ENCODE results near the gene ALB. TPM values are rescaled to one million over a fixed set of nuclear protein-coding genes. Genes with fewer than 3 reads are reported as not detected.

ALB gene
- total and polyA plus RNA-seq, 10 donors, result 0.46 to 16.2 (median 0.85) TPM; not detected in 3

- H3K4me1 ChIP-seq, result no peaks in the 10 kb centered on the region
- no peaks in the 10 kb centered on the region for H3K27me3 ChIP-seq (replicated peaks in 1 of 7)
- no peak for DNase-seq
- H3K4me3 ChIP-seq, result no peak overlapping the region
- TF ChIP-seq CTCF (IDR thresholded peaks at IDR 0.05 in 8 of 11, conservative IDR thresholded peaks at IDR 0.05 in 3 of 11), result no peak
- TF ChIP-seq POLR2AphosphoS5 (IDR thresholded peaks at IDR 0.05), result no peak
- TF ChIP-seq POLR2A (IDR thresholded peaks at IDR 0.05), result no peak
- WGBS, 5 donors, result 71 to 86% (median 80%) methylated on average over 5 of the region's 5 CpGs
- no peaks in the 10 kb centered on the region for H3K36me3 ChIP-seq
- H3K9me3 ChIP-seq, result no peaks in the 10 kb centered on the region
- intact Hi-C loops (cut with DNase I; ENCODE audit: low total_unique reads), result no loop called here
- no peak overlapping the region for H3K27ac ChIP-seq
Measured at GRCh38 chr4:73456177-73457022, 52.3 kb downstream of the ALB start.

DNA sequence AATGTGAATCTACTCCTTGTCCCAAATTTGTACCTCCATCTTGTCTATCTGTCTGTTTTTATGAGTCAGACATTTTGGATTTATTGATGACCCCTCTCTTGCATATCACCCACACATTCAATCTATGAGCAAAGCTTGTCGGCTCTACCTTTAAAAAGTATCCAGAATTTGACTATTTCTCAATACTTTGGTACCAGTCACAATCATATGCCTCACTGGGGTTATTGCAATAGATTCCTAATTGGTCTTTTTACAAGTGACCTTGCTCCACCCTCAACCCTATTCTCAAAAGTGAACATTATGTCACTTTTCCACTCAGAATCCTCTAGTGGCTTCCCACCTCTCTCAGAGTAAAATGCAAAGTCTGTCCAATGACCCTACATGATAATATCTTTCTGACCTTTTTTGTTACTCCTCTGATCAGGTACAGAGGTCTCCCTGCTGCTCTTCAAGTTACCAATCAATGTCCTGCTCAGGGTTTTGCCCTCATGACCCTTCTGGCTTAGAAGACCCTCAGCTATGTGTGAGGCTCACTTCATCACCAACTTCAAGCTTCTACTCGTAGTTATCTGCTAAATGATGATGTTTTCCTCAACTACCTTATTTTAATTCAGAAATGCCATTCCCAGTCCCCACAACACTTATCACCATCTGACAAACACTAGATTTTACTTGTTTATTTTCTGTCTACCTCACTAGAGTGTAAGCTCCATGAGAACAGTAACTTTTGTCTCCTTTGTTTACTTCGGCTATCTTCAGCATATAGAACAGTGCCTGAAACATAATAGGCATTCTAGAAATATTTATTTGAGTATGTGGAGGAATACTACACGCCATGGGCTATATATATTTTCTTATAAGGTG is 54.3 kb downstream of the ALB start:
- no peak overlapping the region for H3K4me3 ChIP-seq
- no peaks in the 10 kb centered on the region for H3K27me3 ChIP-seq (replicated peaks in 1 of 7)
- no peaks in the 10 kb centered on the region for H3K36me3 ChIP-seq
- no peaks in the 10 kb centered on the region for H3K4me1 ChIP-seq
- H3K27ac ChIP-seq, result no peak overlapping the region
- H3K9me3 ChIP-seq, result no peaks in the 10 kb centered on the region
- no peak for DNase-seq
- intact Hi-C loops (cut with DNase I; ENCODE audit: low total_unique reads), result no loop called here
- TF ChIP-seq POLR2AphosphoS5 (IDR thresholded peaks at IDR 0.05), result no peak
- TF ChIP-seq CTCF (IDR thresholded peaks at IDR 0.05 in 8 of 11, conservative IDR thresholded peaks at IDR 0.05 in 3 of 11), result no peak
- TF ChIP-seq POLR2A (IDR thresholded peaks at IDR 0.05), result no peak
- 71 to 86% (median 77%) methylated on average over 4 of the region's 4 CpGs for WGBS, 5 donors

DNA sequence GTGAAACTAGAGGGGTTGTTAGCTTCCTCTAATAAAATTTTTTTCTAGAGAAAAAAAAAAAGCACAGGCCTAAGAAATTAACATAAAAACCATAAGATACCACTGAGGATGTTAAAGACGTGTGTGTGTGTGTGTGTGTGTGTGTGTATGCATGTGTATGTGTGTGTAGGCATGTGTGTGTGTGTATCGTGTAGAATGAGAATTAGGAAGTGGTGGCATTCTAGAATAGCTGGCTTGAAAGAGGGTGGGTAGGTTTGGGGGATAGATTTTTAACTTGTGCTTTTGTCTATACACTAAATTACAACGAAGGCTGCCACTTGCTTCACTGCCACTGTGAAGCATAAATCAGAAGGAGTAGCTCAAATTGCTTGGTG is 54.9 kb downstream of the ALB start:
- H3K27ac ChIP-seq, result no peak overlapping the region
- intact Hi-C loops (cut with DNase I; ENCODE audit: low total_unique reads), result no loop called here
- 60 to 79% (median 65%) methylated on average over 3 of the region's 3 CpGs for WGBS, 5 donors
- H3K4me1 ChIP-seq, result no peaks in the 10 kb centered on the region
- no peak for DNase-seq
- no peaks in the 10 kb centered on the region for H3K36me3 ChIP-seq
- no peak overlapping the region for H3K4me3 ChIP-seq
- H3K27me3 ChIP-seq (replicated peaks in 1 of 7), result no peaks in the 10 kb centered on the region
- H3K9me3 ChIP-seq, result no peaks in the 10 kb centered on the region
- TF ChIP-seq CTCF (IDR thresholded peaks at IDR 0.05 in 8 of 11, conservative IDR thresholded peaks at IDR 0.05 in 3 of 11) (no peak), POLR2A (IDR thresholded peaks at IDR 0.05) (no peak)
